ENCODE results near the gene SPATA13.

Gene SPATA13

DNA sequence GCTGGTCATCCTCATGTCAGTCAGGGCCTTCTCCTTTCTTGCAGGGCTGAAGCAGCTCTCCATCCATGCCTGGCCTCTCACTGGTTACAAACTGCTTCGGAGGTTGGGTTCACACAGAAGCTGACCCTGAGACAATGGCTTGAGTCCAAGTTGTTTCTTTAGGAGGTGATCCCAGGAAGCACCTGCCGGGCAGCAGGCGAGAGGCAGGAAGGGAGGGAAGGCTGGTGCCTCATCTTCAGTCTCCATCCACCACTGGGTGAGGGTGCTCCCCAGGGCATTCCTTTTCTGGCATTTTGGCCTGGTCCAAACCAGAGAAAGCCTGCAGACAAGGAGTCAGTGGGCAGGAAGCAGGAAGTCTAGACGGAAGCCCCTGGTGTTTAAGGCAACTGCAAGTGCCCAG lies 17.6 kb upstream of the SPATA13 start:
- Histone ChIP-seq H3K27ac (ENCODE audit: low read depth, low read length) (no peak overlapping the region), H3K9me3 (ENCODE audit: low read length) (no peaks in the 10 kb centered on the region), H3K27me3 (ENCODE audit: control insufficient read depth in 1 of 2, insufficient read depth in 2 of 2, low read length in 2 of 2) (no peaks in the 10 kb centered on the region), H3K4me3 (ENCODE audit: low read depth in 1 of 2, low read length in 2 of 2) (no peak overlapping the region), H3K9ac (ENCODE audit: low read length) (no peak overlapping the region), H3K36me3 (ENCODE audit: insufficient read depth, low read length) (no peaks in the 10 kb centered on the region), H3K4me1 (ENCODE audit: insufficient read depth, low read length) (no peaks in the 10 kb centered on the region)

DNA sequence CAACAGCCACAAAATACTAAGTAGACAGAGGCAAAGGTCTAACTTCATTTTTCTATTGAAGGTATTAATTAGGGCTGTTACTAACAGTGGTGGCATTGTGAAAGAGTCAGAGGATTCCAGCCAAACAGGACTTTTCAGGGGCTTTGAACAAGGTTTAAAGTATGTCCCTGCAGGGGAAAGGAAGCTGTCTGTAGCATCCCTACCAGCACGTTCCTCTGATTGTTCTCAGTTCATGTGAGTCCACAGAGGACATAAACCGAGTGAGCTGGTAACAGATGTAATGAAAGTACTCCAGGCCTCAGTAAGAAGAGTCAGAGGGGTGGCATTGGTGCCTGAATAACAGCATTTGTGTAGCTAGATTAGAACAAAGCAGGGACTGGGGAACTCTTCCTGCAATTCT lies 15.3 kb upstream of the SPATA13 start:
- Histone ChIP-seq H3K4me1 (ENCODE audit: insufficient read depth, low read length) (no peaks in the 10 kb centered on the region), H3K9me3 (ENCODE audit: low read length) (no peaks in the 10 kb centered on the region), H3K27ac (ENCODE audit: low read depth, low read length) (no peak overlapping the region), H3K4me3 (ENCODE audit: low read depth in 1 of 2, low read length in 2 of 2) (no peak overlapping the region), H3K36me3 (ENCODE audit: insufficient read depth, low read length) (no peaks in the 10 kb centered on the region), H3K9ac (ENCODE audit: low read length) (no peak overlapping the region), H3K27me3 (ENCODE audit: control insufficient read depth in 1 of 2, insufficient read depth in 2 of 2, low read length in 2 of 2) (no peaks in the 10 kb centered on the region)

DNA sequence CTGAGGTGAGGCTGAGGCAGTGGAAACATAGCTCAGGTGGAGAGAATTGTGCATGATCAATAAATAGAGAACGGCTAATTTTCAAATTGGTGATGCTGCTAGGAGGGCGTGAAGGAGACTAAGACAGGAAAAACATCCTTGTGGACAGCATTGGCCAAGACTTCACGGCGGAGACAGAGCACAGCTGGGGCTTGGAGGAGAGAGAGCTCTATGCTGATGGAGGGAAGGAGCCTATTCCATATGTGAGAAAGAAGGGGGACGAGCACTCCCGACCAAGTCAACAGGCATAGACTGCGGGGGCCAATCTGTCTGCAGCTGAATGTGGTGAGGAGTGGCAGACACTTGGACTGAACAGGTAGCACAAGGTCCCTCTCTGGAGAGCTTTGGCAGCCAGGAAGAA lies 14.8 kb upstream of the SPATA13 start:
- Histone ChIP-seq H3K4me1 (ENCODE audit: insufficient read depth, low read length) (no peaks in the 10 kb centered on the region), H3K4me3 (ENCODE audit: low read depth in 1 of 2, low read length in 2 of 2) (no peak overlapping the region), H3K9me3 (ENCODE audit: low read length) (no peaks in the 10 kb centered on the region), H3K36me3 (ENCODE audit: insufficient read depth, low read length) (no peaks in the 10 kb centered on the region), H3K9ac (ENCODE audit: low read length) (no peak overlapping the region), H3K27me3 (ENCODE audit: control insufficient read depth in 1 of 2, insufficient read depth in 2 of 2, low read length in 2 of 2) (no peaks in the 10 kb centered on the region), H3K27ac (ENCODE audit: low read depth, low read length) (no peak overlapping the region)

DNA sequence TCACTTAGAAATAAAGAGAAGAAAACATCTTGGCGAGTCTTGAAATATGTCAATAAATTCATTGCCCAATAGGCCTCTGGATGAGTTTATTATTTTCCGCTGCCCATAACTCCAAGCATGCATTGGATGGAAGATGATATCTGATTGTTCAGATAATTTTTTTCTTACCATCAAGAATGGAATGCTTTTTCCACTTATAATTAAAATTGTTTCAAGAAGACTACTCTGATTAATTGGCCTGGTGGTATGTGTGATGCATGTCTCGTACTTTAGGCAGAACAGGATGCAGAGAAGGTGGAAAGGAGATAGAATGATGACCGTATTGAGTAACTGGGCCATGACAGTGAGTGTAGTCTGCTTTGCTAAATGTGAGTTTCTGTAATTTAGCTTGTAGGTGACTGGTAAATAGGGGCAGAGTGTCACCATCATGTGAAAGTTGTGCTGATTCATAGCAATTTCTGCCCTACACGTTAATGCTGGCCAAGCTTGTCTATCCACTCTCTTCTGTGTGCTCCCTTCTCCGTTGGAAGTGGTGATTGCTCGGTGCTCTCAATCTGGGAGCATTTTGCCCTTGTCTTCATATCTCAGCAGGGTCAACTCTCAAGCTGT lies 13.5 kb upstream of the SPATA13 start:
- H3K36me3 ChIP-seq (ENCODE audit: insufficient read depth, low read length): no peaks in the 10 kb centered on the region
- no peaks in the 10 kb centered on the region for H3K9me3 ChIP-seq (ENCODE audit: low read length)
- no peaks in the 10 kb centered on the region for H3K4me1 ChIP-seq (ENCODE audit: insufficient read depth, low read length)
- no peak overlapping the region for H3K27ac ChIP-seq (ENCODE audit: low read depth, low read length)
- H3K27me3 ChIP-seq (ENCODE audit: control insufficient read depth in 1 of 2, insufficient read depth in 2 of 2, low read length in 2 of 2): no peaks in the 10 kb centered on the region
- no peak overlapping the region for H3K9ac ChIP-seq (ENCODE audit: low read length)
- H3K4me3 ChIP-seq (ENCODE audit: low read depth in 1 of 2, low read length in 2 of 2): no peak overlapping the region

DNA sequence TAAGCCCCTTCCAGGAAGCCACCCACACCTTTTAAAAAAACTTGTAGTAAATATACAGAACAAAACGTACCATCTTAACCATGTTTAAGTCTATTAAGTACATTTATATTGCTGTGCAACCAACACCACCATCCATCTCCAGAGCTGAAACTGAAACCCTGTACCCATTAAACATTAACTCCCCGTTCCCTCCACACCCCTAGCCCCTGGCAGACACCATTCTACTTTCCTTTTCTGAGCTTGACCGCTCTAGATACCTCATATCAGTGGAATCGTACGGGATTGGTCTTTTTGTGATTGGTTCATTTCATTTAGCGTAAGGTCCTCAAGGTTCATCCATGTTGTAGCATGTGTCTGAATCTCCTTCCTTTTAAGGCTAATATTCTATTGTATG lies 13.0 kb upstream of the SPATA13 start:
- H3K9ac ChIP-seq (ENCODE audit: low read length): no peak overlapping the region

DNA sequence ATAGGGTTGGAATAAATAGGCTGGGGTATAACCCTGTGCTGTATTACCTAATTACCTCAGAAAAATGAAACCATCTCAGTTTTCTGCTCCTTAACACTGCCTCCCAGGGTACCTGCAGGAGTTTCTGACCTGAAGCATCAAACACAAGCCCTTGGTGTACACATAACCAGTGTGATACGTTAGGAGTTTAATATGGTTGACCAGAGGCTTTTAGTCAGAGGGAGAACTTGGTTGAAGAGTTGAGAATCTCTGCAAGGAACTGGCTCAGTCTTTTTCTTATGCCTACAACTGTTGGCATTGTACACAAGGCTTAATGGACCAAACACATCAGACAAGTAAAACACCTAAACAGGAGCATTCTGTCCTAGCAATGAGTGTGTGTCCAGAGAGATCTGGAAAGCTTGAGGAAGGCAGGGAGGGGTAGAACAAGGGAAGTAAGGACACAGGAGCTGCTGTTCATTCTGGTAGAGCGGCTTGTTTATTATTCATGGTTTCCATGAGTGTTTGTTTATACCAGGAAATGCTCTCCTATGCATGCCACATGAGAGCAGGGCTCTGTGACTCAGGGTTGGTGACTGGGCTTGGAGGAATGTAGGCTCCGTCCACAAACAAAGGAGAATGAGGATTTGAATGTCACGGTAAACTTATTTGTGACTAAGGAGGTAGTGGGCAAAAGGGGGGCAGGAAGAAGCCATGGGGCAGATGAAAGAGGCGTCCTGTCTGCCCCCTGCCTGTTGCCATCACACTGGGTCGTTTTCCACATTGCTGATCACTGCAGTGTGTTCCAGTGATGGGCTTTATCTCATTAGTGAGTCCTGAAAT lies 11.9 kb upstream of the SPATA13 start:
- H3K4me3 ChIP-seq (ENCODE audit: low read depth in 1 of 2, low read length in 2 of 2): no peak overlapping the region
- H3K36me3 ChIP-seq (ENCODE audit: insufficient read depth, low read length): no peaks in the 10 kb centered on the region
- no peaks in the 10 kb centered on the region for H3K4me1 ChIP-seq (ENCODE audit: insufficient read depth, low read length)
- no peak overlapping the region for H3K9ac ChIP-seq (ENCODE audit: low read length)
- H3K27ac ChIP-seq (ENCODE audit: low read depth, low read length): no peak overlapping the region
- H3K9me3 ChIP-seq (ENCODE audit: low read length): no peaks in the 10 kb centered on the region
- H3K27me3 ChIP-seq (ENCODE audit: control insufficient read depth in 1 of 2, insufficient read depth in 2 of 2, low read length in 2 of 2): no peaks in the 10 kb centered on the region

More for the DNA sequence above, 13.0 kb upstream of the SPATA13 start:
- Histone ChIP-seq H3K9me3 (ENCODE audit: low read length) (no peaks in the 10 kb centered on the region), H3K4me3 (ENCODE audit: low read depth in 1 of 2, low read length in 2 of 2) (no peak overlapping the region), H3K4me1 (ENCODE audit: insufficient read depth, low read length) (no peaks in the 10 kb centered on the region), H3K36me3 (ENCODE audit: insufficient read depth, low read length) (no peaks in the 10 kb centered on the region), H3K27me3 (ENCODE audit: control insufficient read depth in 1 of 2, insufficient read depth in 2 of 2, low read length in 2 of 2) (no peaks in the 10 kb centered on the region), H3K27ac (ENCODE audit: low read depth, low read length) (no peak overlapping the region)

DNA sequence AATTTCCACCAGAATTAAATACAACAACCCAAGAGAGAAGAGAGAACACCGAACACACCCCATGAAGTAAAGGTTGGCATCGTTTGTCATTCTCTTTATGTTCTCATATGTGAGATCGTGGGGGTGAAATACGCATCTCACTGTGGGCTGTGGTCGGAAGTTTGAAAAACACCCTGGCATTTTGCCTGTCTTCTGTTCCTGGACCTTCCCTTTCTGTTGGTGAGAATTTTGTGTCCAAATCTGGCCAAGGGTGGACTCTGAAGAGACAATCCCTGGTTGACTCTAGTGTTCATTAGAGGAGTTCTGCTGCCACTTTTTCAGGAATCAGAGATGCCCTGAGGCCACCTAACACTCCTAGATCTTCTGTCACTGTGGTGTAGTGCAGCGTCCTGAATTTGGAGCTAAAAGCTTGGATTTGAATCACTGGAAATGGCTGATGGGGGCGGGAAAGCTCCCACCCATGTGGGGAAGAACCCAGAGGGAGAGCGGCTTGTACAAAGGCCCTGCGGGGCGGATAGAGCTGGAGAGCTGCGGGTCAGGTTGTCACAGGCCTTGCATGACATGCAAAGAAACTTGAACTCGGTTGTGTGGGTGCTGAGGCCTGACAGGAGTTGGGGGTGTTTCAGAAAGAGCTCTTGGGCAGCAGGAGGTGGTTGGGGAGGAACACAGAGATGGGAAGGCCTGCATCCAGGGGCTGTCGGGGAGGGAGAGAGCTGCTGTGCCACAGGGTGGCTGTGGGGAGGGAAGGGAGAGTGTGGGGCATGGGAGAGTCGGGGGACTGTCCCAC lies 11.1 kb upstream of the SPATA13 start:
- Histone ChIP-seq H3K9me3 (ENCODE audit: low read length) (no peaks in the 10 kb centered on the region), H3K36me3 (ENCODE audit: insufficient read depth, low read length) (no peaks in the 10 kb centered on the region), H3K4me3 (ENCODE audit: low read depth in 1 of 2, low read length in 2 of 2) (no peak overlapping the region), H3K9ac (ENCODE audit: low read length) (no peak overlapping the region), H3K27me3 (ENCODE audit: control insufficient read depth in 1 of 2, insufficient read depth in 2 of 2, low read length in 2 of 2) (no peaks in the 10 kb centered on the region), H3K27ac (ENCODE audit: low read depth, low read length) (no peak overlapping the region), H3K4me1 (ENCODE audit: insufficient read depth, low read length) (no peaks in the 10 kb centered on the region)

DNA sequence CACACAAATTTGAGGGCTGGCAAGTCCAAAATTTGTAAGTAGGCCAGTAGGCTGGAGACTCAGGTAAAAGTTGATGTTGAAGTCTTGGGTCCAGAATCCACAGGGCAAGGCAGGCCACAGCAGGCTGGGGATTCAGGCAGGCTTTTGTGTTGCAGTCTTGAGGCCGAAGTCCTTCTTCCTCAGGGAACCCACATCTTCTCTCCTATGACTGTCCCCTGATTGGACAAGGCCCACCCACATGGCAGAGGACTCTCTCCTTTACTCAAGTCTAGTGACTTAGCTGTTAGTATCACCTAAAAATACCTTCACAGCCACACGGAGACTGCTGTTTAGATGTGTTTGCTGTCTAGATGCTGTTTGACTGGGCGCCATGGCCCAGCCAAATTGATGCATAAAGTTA lies 9.9 kb upstream of the SPATA13 start:
- H3K9me3 ChIP-seq (ENCODE audit: low read length): no peaks in the 10 kb centered on the region
- H3K36me3 ChIP-seq (ENCODE audit: insufficient read depth, low read length): no peaks in the 10 kb centered on the region
- no peak overlapping the region for H3K4me3 ChIP-seq (ENCODE audit: low read depth in 1 of 2, low read length in 2 of 2)
- H3K27me3 ChIP-seq (ENCODE audit: control insufficient read depth in 1 of 2, insufficient read depth in 2 of 2, low read length in 2 of 2): no peaks in the 10 kb centered on the region
- H3K4me1 ChIP-seq (ENCODE audit: insufficient read depth, low read length): no peaks in the 10 kb centered on the region
- no peak overlapping the region for H3K9ac ChIP-seq (ENCODE audit: low read length)
- H3K27ac ChIP-seq (ENCODE audit: low read depth, low read length): no peak overlapping the region

DNA sequence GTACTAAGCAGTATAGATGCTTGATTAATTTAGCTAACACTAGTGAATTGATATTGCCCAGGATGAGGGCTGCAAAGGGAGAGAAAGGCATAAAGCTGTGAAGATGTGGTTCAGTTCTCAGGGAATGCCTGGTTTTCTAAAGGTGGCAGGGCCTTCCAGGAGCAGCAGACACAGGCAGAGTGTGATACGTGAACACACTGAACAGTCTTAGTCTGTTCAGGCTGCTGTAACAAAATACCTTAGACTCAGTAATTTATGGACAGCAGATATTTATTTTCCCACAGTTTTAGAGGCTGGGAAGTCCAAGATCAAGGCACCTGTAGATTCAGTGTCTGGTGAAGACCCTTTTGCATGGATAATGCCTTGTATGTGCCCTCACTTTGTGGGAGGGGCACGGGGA lies 8.7 kb upstream of the SPATA13 start:
- H3K9ac ChIP-seq (ENCODE audit: low read length): no peak overlapping the region
- H3K27ac ChIP-seq (ENCODE audit: low read depth, low read length): no peak overlapping the region
- no peaks in the 10 kb centered on the region for H3K36me3 ChIP-seq (ENCODE audit: insufficient read depth, low read length)
- H3K9me3 ChIP-seq (ENCODE audit: low read length): no peaks in the 10 kb centered on the region
- no peak overlapping the region for H3K4me3 ChIP-seq (ENCODE audit: low read depth in 1 of 2, low read length in 2 of 2)
- no peaks in the 10 kb centered on the region for H3K27me3 ChIP-seq (ENCODE audit: control insufficient read depth in 1 of 2, insufficient read depth in 2 of 2, low read length in 2 of 2)
- no peaks in the 10 kb centered on the region for H3K4me1 ChIP-seq (ENCODE audit: insufficient read depth, low read length)

DNA sequence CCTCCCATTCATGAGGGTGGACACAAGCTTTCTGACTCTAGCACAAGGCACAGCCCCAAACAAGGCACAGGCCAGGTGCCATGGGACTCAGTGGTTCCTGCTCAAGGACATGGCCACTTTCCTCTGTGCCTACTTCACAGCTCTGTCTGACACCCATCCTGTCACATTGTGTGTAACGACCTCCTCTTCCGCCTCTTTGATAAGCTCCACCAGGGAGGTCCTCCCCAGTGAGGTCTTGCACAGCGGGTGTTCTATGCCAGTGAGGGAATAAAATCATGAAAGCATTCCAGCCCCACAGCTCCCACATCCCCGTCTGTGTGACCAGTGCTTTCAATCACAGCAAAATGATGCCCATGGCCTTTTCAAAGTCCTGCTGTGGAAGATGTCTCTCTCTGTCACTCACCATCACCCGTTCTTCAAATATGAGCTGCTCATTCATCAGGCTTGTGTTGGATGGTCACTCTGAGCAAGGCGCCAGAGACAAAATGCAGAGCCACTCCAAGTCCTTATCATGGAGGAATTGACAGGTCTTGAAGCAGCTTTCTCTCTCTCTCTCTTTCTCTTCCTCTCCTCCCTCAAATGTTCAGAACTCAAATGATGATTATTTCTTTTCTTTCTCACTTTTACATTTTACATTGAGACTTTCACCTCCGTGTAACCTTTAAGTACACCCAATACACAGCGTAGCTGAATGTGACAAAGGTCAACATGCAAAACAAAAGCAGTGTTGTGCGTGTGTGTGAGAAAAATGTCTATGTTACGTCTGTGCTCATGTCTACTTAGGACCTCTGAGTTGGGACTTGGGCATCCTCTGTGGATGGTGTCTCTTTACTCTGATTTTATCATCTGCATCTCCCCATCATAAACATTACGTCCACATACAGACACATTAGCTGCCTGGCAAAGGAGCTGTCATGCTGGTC lies 8.0 kb upstream of the SPATA13 start:
- no peaks in the 10 kb centered on the region for H3K27me3 ChIP-seq (ENCODE audit: control insufficient read depth in 1 of 2, insufficient read depth in 2 of 2, low read length in 2 of 2)
- H3K9me3 ChIP-seq (ENCODE audit: low read length): no peaks in the 10 kb centered on the region
- H3K36me3 ChIP-seq (ENCODE audit: insufficient read depth, low read length): no peaks in the 10 kb centered on the region
- H3K27ac ChIP-seq (ENCODE audit: low read depth, low read length): no peak overlapping the region
- H3K4me3 ChIP-seq (ENCODE audit: low read depth in 1 of 2, low read length in 2 of 2): no peak overlapping the region
- no peak overlapping the region for H3K9ac ChIP-seq (ENCODE audit: low read length)
- no peaks in the 10 kb centered on the region for H3K4me1 ChIP-seq (ENCODE audit: insufficient read depth, low read length)

DNA sequence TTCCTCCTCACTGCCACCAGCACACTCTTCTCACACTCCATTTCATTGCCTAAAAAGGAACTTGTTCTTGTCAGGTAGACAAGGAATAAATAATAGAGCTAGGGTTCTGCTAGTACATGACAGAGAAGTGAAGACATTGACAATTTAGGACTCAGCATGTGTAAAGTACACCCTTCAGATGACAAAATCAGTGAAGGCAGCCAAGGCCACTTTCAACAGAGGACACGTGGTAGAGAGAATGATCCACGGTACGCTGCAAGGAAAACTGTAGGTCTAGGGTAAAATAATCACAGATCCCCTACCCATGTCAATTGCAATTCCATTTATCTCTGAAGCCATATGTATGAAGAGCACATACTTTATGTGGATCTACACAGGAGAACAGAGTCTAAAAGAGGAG lies 7.2 kb upstream of the SPATA13 start:
- Histone ChIP-seq H3K9ac (ENCODE audit: low read length) (no peak overlapping the region), H3K36me3 (ENCODE audit: insufficient read depth, low read length) (no peaks in the 10 kb centered on the region), H3K4me1 (ENCODE audit: insufficient read depth, low read length) (no peaks in the 10 kb centered on the region), H3K9me3 (ENCODE audit: low read length) (no peaks in the 10 kb centered on the region), H3K27ac (ENCODE audit: low read depth, low read length) (no peak overlapping the region), H3K27me3 (ENCODE audit: control insufficient read depth in 1 of 2, insufficient read depth in 2 of 2, low read length in 2 of 2) (no peaks in the 10 kb centered on the region), H3K4me3 (ENCODE audit: low read depth in 1 of 2, low read length in 2 of 2) (no peak overlapping the region)
